ENCODE measurements around the gene ARHGAP26.
"Not testable (repeated sequence)": the region's sequence is repeated elsewhere in the genome, so short reads cannot be mapped to it uniquely, and the experiment has no call there.

The ARHGAP26 gene

GRCh38 chr5:143065185-143065965, 295.2 kb downstream of the ARHGAP26 start:
- DNase-seq (ENCODE audit: low spot score): no peak

GRCh38 chr5:143065996-143066522, 295.9 kb downstream of the ARHGAP26 start:
- DNase-seq (ENCODE audit: low spot score): no peak

GRCh38 chr5:143066556-143067281, 296.5 kb downstream of the ARHGAP26 start:
- DNase-seq (ENCODE audit: low spot score): peak; percentile 19

- DNase-seq (ENCODE audit: low spot score): no peak
Observed at GRCh38 chr5:143068712-143069111, 298.5 kb downstream of the ARHGAP26 start.

- DNase-seq (ENCODE audit: low spot score): no peak
Observed at GRCh38 chr5:143071927-143072326, 301.8 kb downstream of the ARHGAP26 start.

- no peak for DNase-seq (ENCODE audit: low spot score)
Observed at GRCh38 chr5:143072734-143073133, 302.6 kb downstream of the ARHGAP26 start.

- DNase-seq (ENCODE audit: low spot score): no peak
Observed at GRCh38 chr5:143073766-143074165, 303.6 kb downstream of the ARHGAP26 start.

- no peak for DNase-seq (ENCODE audit: low spot score)
Observed at GRCh38 chr5:143074414-143074996, 304.3 kb downstream of the ARHGAP26 start.

GRCh38 chr5:143076377-143076776, 306.2 kb downstream of the ARHGAP26 start:
- no peak for DNase-seq (ENCODE audit: low spot score)

- DNase-seq (ENCODE audit: low spot score): no peak
Observed at GRCh38 chr5:143077453-143078103, 307.4 kb downstream of the ARHGAP26 start.

- no peak for DNase-seq (ENCODE audit: low spot score)
Observed at GRCh38 chr5:143078313-143078712, 308.1 kb downstream of the ARHGAP26 start.

- DNase-seq (ENCODE audit: low spot score): no peak
Observed at GRCh38 chr5:143078971-143079370, 308.8 kb downstream of the ARHGAP26 start.

GRCh38 chr5:143080407-143080806, 310.2 kb downstream of the ARHGAP26 start:
- no peak for DNase-seq (ENCODE audit: low spot score)

GRCh38 chr5:143080982-143081381, 310.8 kb downstream of the ARHGAP26 start:
- no peak for DNase-seq (ENCODE audit: low spot score)

GRCh38 chr5:143083006-143083405, 312.8 kb downstream of the ARHGAP26 start:
- no peak for DNase-seq (ENCODE audit: low spot score)

- DNase-seq (ENCODE audit: low spot score): no peak
Observed at GRCh38 chr5:143084407-143084806, 314.2 kb downstream of the ARHGAP26 start.

GRCh38 chr5:143085319-143085917, 315.2 kb downstream of the ARHGAP26 start:
- no peak for DNase-seq (ENCODE audit: low spot score)

- DNase-seq (ENCODE audit: low spot score): no peak
Observed at GRCh38 chr5:143086546-143086907, 316.4 kb downstream of the ARHGAP26 start.

GRCh38 chr5:143086908-143087637, 316.9 kb downstream of the ARHGAP26 start:
- DNase-seq (ENCODE audit: low spot score): no peak

GRCh38 chr5:143088702-143089101, 318.5 kb downstream of the ARHGAP26 start:
- DNase-seq (ENCODE audit: low spot score): not testable (repeated sequence)

- not testable (repeated sequence) for DNase-seq (ENCODE audit: low spot score)
Observed at GRCh38 chr5:143090044-143090443, 319.9 kb downstream of the ARHGAP26 start.
